H9 (cell line): Measurements from ENCODE around the gene COX8A. TPM values are rescaled to one million over a fixed set of nuclear protein-coding genes. Genes with fewer than 3 reads are reported as not detected.

Source experiments
- DNase-seq: peaks from one replicate; pipeline ENCODE4 v3.0.0-alpha.2; 2017
- H2AFZ ChIP-seq: one replicate; pipeline ENCODE4 v1.6.1; 2013; ENCODE audit warnings: mild to moderate bottlenecking, low read length, control low read depth, moderate library complexity
- H2AK5ac ChIP-seq: 2 replicates; pipeline ENCODE4 v1.6.1; 2013; ENCODE audit warnings: low read length, control low read depth, mixed read lengths; ENCODE audit not compliant: insufficient read length
- H2BK120ac ChIP-seq: one replicate; pipeline ENCODE4 v1.6.1; 2013; ENCODE audit warnings: low read depth, mild to moderate bottlenecking, low read length, control low read depth, inconsistent platforms; ENCODE audit not compliant: poor library complexity, severe bottlenecking
- H2BK12ac ChIP-seq: 2 replicates; pipeline ENCODE4 v1.6.1; 2013; ENCODE audit warnings: low read length, control low read depth, mixed read lengths, low read depth; ENCODE audit not compliant: insufficient read length
- H2BK15ac ChIP-seq: 2 replicates; pipeline ENCODE4 v1.6.1; 2013; ENCODE audit warnings: low read depth, low read length, control low read depth
- H2BK20ac ChIP-seq: one replicate; pipeline ENCODE4 v1.6.1; 2013; ENCODE audit warnings: low read depth, mild to moderate bottlenecking, low read length, control low read depth, inconsistent platforms; ENCODE audit not compliant: poor library complexity, severe bottlenecking
- H2BK5ac ChIP-seq: 2 replicates; pipeline ENCODE4 v1.6.1; 2013; ENCODE audit warnings: low read length, control low read depth, mixed read lengths; ENCODE audit not compliant: insufficient read length
- H3K14ac ChIP-seq: 2 replicates; pipeline ENCODE4 v1.6.1; 2013; ENCODE audit warnings: low read length, control low read depth; ENCODE audit not compliant: insufficient read depth
- H3K18ac ChIP-seq: 2 replicates; pipeline ENCODE4 v1.6.1; 2013; ENCODE audit warnings: low read depth, mild to moderate bottlenecking, mixed read lengths, low read length, control low read depth; ENCODE audit not compliant: insufficient read length
- H3K23ac ChIP-seq: 2 replicates; pipeline ENCODE4 v1.6.1; 2013; ENCODE audit warnings: low read length, control low read depth, mixed read lengths, low read depth; ENCODE audit not compliant: insufficient read length
- H3K23me2 ChIP-seq: 2 replicates; pipeline ENCODE4 v1.6.1; 2013; ENCODE audit warnings: low read depth, mild to moderate bottlenecking, mixed read lengths, low read length, control low read depth; ENCODE audit not compliant: insufficient read length, poor library complexity, severe bottlenecking
- H3K27ac ChIP-seq: 2 replicates; pipeline ENCODE4 v1.5.1; 2013; ENCODE audit warnings: low read length, control low read depth, mixed read lengths, low read depth; ENCODE audit not compliant: insufficient read length
- H3K27me3 ChIP-seq: 2 replicates; pipeline ENCODE4 v1.6.1; 2013; ENCODE audit warnings: low read length, control low read depth, inconsistent platforms; ENCODE audit not compliant: insufficient read depth
- H3K4ac ChIP-seq: 2 replicates; pipeline ENCODE4 v1.6.1; 2013; ENCODE audit warnings: low read depth, mild to moderate bottlenecking, control low read depth, inconsistent platforms, low read length, moderate library complexity
- H3K4me1 ChIP-seq: 2 replicates; pipeline ENCODE4 v1.6.1; 2013; ENCODE audit warnings: low read length, control low read depth, inconsistent platforms; ENCODE audit not compliant: insufficient read depth
- H3K4me2 ChIP-seq: 2 replicates; pipeline ENCODE4 v1.6.1; 2013; ENCODE audit warnings: low read length, control low read depth, mixed read lengths; ENCODE audit not compliant: insufficient read length, insufficient read depth
- H3K56ac ChIP-seq: 2 replicates; pipeline ENCODE4 v1.6.1; 2013; ENCODE audit warnings: low read depth, mild to moderate bottlenecking, mixed read lengths, low read length, control low read depth; ENCODE audit not compliant: insufficient read length
- H3K79me1 ChIP-seq: 2 replicates; pipeline ENCODE4 v1.6.1; 2013; ENCODE audit warnings: low read depth, mild to moderate bottlenecking, moderate library complexity, low read length, control low read depth, inconsistent platforms; ENCODE audit not compliant: insufficient read depth, poor library complexity, severe bottlenecking
- H3K79me2 ChIP-seq: 2 replicates; pipeline ENCODE4 v1.6.1; 2013; ENCODE audit warnings: low read length, control low read depth, inconsistent platforms; ENCODE audit not compliant: insufficient read depth
- H3K9ac ChIP-seq: 2 replicates; pipeline ENCODE4 v1.6.1; 2013; ENCODE audit warnings: low read length, control low read depth, mixed read lengths; ENCODE audit not compliant: insufficient read length; ENCODE audit errors: extremely low read depth
- H3K9me3 ChIP-seq: one replicate; pipeline ENCODE4 v1.6.1; 2013; ENCODE audit warnings: low read depth, low read length, inconsistent platforms; ENCODE audit not compliant: control insufficient read depth
- H3T11ph ChIP-seq: one replicate; pipeline ENCODE4 v1.6.1; 2013; ENCODE audit warnings: mild to moderate bottlenecking, low read length, control low read depth, inconsistent platforms
- H4K20me1 ChIP-seq: one replicate; pipeline ENCODE4 v1.6.1; 2013; ENCODE audit not compliant: control insufficient read depth, insufficient read length, insufficient read depth
- H4K5ac ChIP-seq: 2 replicates; pipeline ENCODE4 v1.6.1; 2013; ENCODE audit warnings: low read depth, mild to moderate bottlenecking, mixed read lengths, low read length, control low read depth; ENCODE audit not compliant: insufficient read length
- H4K8ac ChIP-seq: replicated peaks from 2 replicates; pipeline ENCODE4 v1.6.1; 2013; ENCODE audit warnings: low read length, control low read depth, mixed read lengths, low read depth; ENCODE audit not compliant: insufficient read length
- H4K91ac ChIP-seq: 2 replicates; pipeline ENCODE4 v1.6.1; 2013; ENCODE audit warnings: low read depth, mild to moderate bottlenecking, moderate library complexity, mixed read lengths, low read length, control low read depth; ENCODE audit not compliant: insufficient read length
- H3K27ac Mint-ChIP-seq, 3 experiments: 2 replicates in 2 of 3; 3 replicates in 1 of 3; pipeline ENCODE4 v1.8.0; 2020 to 2021; ENCODE audit warnings: mixed read lengths in 3 of 3, mild to moderate bottlenecking in 1 of 3, moderate library complexity in 1 of 3
- H3K27me3 Mint-ChIP-seq: 2 replicates; pipeline ENCODE4 v1.8.0; 2021; ENCODE audit warnings: low read depth, mild to moderate bottlenecking, moderate library complexity, mixed read lengths
- H3K36me3 Mint-ChIP-seq, 3 experiments: 2 replicates in 2 of 3; 3 replicates in 1 of 3; pipeline ENCODE4 v1.8.0; 2020 to 2021; ENCODE audit warnings: low read depth in 3 of 3, mixed read lengths in 3 of 3; ENCODE audit not compliant: insufficient read depth in 1 of 3
- H3K4me1 Mint-ChIP-seq, 2 experiments: 2 replicates each; pipeline ENCODE4 v1.8.0; 2020; ENCODE audit warnings: mixed read lengths in 2 of 2
- H3K4me3 Mint-ChIP-seq, 2 experiments: 2 replicates in 1 of 2; 3 replicates in 1 of 2; pipeline ENCODE4 v1.8.0; 2020 to 2021; ENCODE audit warnings: mild to moderate bottlenecking in 2 of 2, mixed read lengths in 2 of 2, moderate library complexity in 1 of 2
- H3K9me3 Mint-ChIP-seq, 2 experiments: 2 replicates in 1 of 2; 3 replicates in 1 of 2; pipeline ENCODE4 v1.8.0; 2020; ENCODE audit warnings: mild to moderate bottlenecking in 2 of 2, mixed read lengths in 2 of 2, moderate library complexity in 1 of 2
- WGBS: extraction: QIAGEN DNeasy Blood & Tissue Kit; methylation state at CpG from one replicate; pipeline ENCODE4 v1.1.7; 2013; ENCODE audit warnings: missing lambda C conversion rate, low lambda C conversion rate, mixed read lengths; ENCODE audit not compliant: insufficient read length; ENCODE audit errors: extremely low coverage; 5-methylcytosine and 5-hydroxymethylcytosine counted together
- total RNA-seq: library from RNA; stranded (reverse); gene quantifications from 2 replicates; pipeline ENCODE4 v1.2.1, GENCODE V29; 2021
- TF ChIP-seq, protein P1 (sequence below): fragments of 200-600 bp; sonication (generic); conservative IDR thresholded peaks from 3 replicates; pipeline ENCODE4 v1.8.0; 2021; ENCODE audit warnings: antibody characterized with exemption, mild to moderate bottlenecking

COX8A gene
- total RNA-seq, 1 experiment from 2014 or later = 429 TPM

DNA sequence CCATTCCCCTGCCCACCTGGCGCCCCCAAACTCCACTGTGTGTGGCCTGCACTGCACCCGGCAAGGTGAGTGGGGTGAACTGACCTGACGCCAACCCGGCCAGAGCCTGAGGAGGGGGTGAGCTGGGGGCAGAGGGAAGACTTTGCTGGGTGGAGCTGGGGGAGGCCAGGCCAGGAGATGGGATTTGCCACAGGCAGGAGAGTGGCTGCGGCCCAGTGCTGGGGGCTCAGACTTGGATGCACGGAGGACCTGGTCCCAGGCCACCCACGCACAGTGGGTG lies 43.5 kb downstream of the COX8A start:
- no peak overlapping the region for H3K4ac ChIP-seq
- no peak overlapping the region for H3K14ac ChIP-seq
- no peaks in the 10 kb centered on the region for H3K9me3 ChIP-seq
- no peak overlapping the region for H4K5ac ChIP-seq
- H3K27me3 Mint-ChIP-seq = peaks cover 51% of the 10 kb centered on the region
- no peak for DNase-seq
- H3K4me1 ChIP-seq = peaks cover 2% of the 10 kb centered on the region; the same call in 1 of the 2 replicates
- no peaks in the 10 kb centered on the region; a peak in 1 of 5 replicates for H3K9me3 Mint-ChIP-seq
- H3T11ph ChIP-seq = no peak overlapping the region
- WGBS = no CpG with 5 or more reads among the region's 7 CpGs
- H2AFZ ChIP-seq = no peak overlapping the region
- H3K23me2 ChIP-seq = no peaks in the 10 kb centered on the region
- peaks cover 2% of the 10 kb centered on the region; the same call in 1 of the 2 replicates for H3K27me3 ChIP-seq
- H4K91ac ChIP-seq = no peak overlapping the region
- H3K18ac ChIP-seq = no peak overlapping the region
- H4K20me1 ChIP-seq = no peaks in the 10 kb centered on the region
- H2BK15ac ChIP-seq = no peak overlapping the region
- no peak overlapping the region for H4K8ac ChIP-seq
- no peaks in the 10 kb centered on the region for H3K79me2 ChIP-seq
- H3K9ac ChIP-seq = no peak overlapping the region
- H2AK5ac ChIP-seq = no peak overlapping the region
- no peaks in the 10 kb centered on the region for H3K79me1 ChIP-seq
- H3K27ac Mint-ChIP-seq = no peak overlapping the region
- no peak overlapping the region for H2BK120ac ChIP-seq
- no peak overlapping the region for H3K4me2 ChIP-seq
- no peak overlapping the region for H3K56ac ChIP-seq
- no peak overlapping the region for H2BK5ac ChIP-seq
- H3K4me3 Mint-ChIP-seq = no peak overlapping the region
- H3K23ac ChIP-seq = no peak overlapping the region
- no peak overlapping the region for H3K27ac ChIP-seq
- TF ChIP-seq, protein P1, sequence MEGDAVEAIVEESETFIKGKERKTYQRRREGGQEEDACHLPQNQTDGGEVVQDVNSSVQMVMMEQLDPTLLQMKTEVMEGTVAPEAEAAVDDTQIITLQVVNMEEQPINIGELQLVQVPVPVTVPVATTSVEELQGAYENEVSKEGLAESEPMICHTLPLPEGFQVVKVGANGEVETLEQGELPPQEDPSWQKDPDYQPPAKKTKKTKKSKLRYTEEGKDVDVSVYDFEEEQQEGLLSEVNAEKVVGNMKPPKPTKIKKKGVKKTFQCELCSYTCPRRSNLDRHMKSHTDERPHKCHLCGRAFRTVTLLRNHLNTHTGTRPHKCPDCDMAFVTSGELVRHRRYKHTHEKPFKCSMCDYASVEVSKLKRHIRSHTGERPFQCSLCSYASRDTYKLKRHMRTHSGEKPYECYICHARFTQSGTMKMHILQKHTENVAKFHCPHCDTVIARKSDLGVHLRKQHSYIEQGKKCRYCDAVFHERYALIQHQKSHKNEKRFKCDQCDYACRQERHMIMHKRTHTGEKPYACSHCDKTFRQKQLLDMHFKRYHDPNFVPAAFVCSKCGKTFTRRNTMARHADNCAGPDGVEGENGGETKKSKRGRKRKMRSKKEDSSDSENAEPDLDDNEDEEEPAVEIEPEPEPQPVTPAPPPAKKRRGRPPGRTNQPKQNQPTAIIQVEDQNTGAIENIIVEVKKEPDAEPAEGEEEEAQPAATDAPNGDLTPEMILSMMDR = no peak
- H3K36me3 Mint-ChIP-seq = no peaks in the 10 kb centered on the region; a peak in 1 of 7 replicates
- H2BK12ac ChIP-seq = no peak overlapping the region
- no peak overlapping the region for H2BK20ac ChIP-seq
- H3K4me1 Mint-ChIP-seq = peaks cover 22 to 33% of the 10 kb centered on the region in 2 experiments
